Keratinocyte (primary cell): ENCODE results near the gene SMG7. TPM values are rescaled to one million over a fixed set of nuclear protein-coding genes. Genes with fewer than 3 reads are reported as not detected.

ENCODE experiments used
- DNase-seq: peaks from one replicate; pipeline ENCODE4 v3.0.0-alpha.2; 2011; ENCODE audit warnings: low read depth, missing footprints, low spot score
- FAIRE-seq: peaks from 2 replicates; lab custom pipeline; 2011; peaks lifted over from hg19 to GRCh38; lab: Jason Lieb, UNC
- H2AFZ ChIP-seq: 2 replicates; pipeline ENCODE4 v1.6.0; 2012; ENCODE audit warnings: low read length, control low read depth, inconsistent platforms; ENCODE audit not compliant: control insufficient read depth
- H3K27ac ChIP-seq: 2 replicates; pipeline ENCODE4 v1.5.1; 2011; ENCODE audit warnings: low read length; ENCODE audit not compliant: control insufficient read depth, insufficient read depth
- H3K27me3 ChIP-seq: 3 replicates; pipeline ENCODE4 v1.6.0; 2011; ENCODE audit warnings: low read length; ENCODE audit not compliant: control insufficient read depth, insufficient read depth; ENCODE audit errors: extremely low read depth
- H3K36me3 ChIP-seq, 2 experiments: 2 replicates in 1 of 2; 3 replicates in 1 of 2; pipeline ENCODE4 v1.5.1; 2011; ENCODE audit warnings: low read length in 2 of 2, mild to moderate bottlenecking in 1 of 2; ENCODE audit not compliant: control insufficient read depth in 2 of 2, insufficient read depth in 2 of 2; ENCODE audit errors: extremely low read depth in 1 of 2
- H3K4me1 ChIP-seq: 3 replicates; pipeline ENCODE4 v1.5.1; 2011; ENCODE audit warnings: low read length; ENCODE audit not compliant: control insufficient read depth, insufficient read depth; ENCODE audit errors: extremely low read depth
- H3K4me2 ChIP-seq: 3 replicates; pipeline ENCODE4 v1.6.0; 2011; ENCODE audit warnings: low read depth, low read length; ENCODE audit not compliant: control insufficient read depth, insufficient read depth; ENCODE audit errors: extremely low read depth
- H3K4me3 ChIP-seq, 3 experiments: fragments of 200-600 bp in 1 of 3; sonication (generic) in 1 of 3; 2 replicates in 2 of 3; 3 replicates in 1 of 3; pipeline ENCODE4 v1.5.1; 2011 to 2016; ENCODE audit warnings: low read length in 3 of 3, mild to moderate bottlenecking in 3 of 3, control low read depth in 2 of 3, inconsistent platforms in 1 of 3, low read depth in 1 of 3, mixed read lengths in 1 of 3, mixed run types in 1 of 3, moderate library complexity in 1 of 3; ENCODE audit not compliant: control insufficient read depth in 2 of 3, insufficient read depth in 2 of 3; ENCODE audit errors: extremely low read depth in 1 of 3
- H3K79me2 ChIP-seq: 2 replicates; pipeline ENCODE4 v1.6.0; 2012; ENCODE audit warnings: low read length; ENCODE audit not compliant: control insufficient read depth, insufficient read depth
- H3K9ac ChIP-seq: 3 replicates; pipeline ENCODE4 v1.6.0; 2011; ENCODE audit warnings: low read length; ENCODE audit not compliant: control insufficient read depth, insufficient read depth; ENCODE audit errors: extremely low read depth
- H3K9me1 ChIP-seq: 3 replicates; pipeline ENCODE4 v1.6.0; 2011; ENCODE audit warnings: low read length; ENCODE audit not compliant: control insufficient read depth, insufficient read depth; ENCODE audit errors: extremely low read depth
- H3K9me3 ChIP-seq: 2 replicates; pipeline ENCODE4 v1.5.1; 2012; ENCODE audit warnings: low read depth, low read length; ENCODE audit not compliant: control insufficient read depth
- H4K20me1 ChIP-seq: 3 replicates; pipeline ENCODE4 v1.6.0; 2011; ENCODE audit warnings: low read length; ENCODE audit not compliant: control insufficient read depth, insufficient read depth; ENCODE audit errors: extremely low read depth
- CTCF ChIP-seq, 3 experiments: IDR thresholded peaks in 1 of 3; conservative IDR thresholded peaks in 1 of 3; optimal IDR thresholded peaks in 1 of 3; 2 replicates in 2 of 3; 3 replicates in 1 of 3; pipeline versions ENCODE3 to v1.5.1; 2011; ENCODE audit warnings: low read length in 3 of 3, mild to moderate bottlenecking in 3 of 3, moderate library complexity in 2 of 3, control low read depth in 1 of 3, inconsistent platforms in 1 of 3; ENCODE audit not compliant: insufficient read depth in 2 of 3; ENCODE audit errors: extremely low read depth in 1 of 3
- EZH2 ChIP-seq: IDR thresholded peaks from one replicate; pipeline ENCODE4 v1.6.1; 2012; ENCODE audit warnings: inconsistent platforms, mild to moderate bottlenecking, low read length, moderate library complexity
- dilution Hi-C: fragments of 300-500 bp; cut with MboI; formaldehyde crosslinking; loops from one replicate; pipeline ENCODE4 v1.7.0; 2020; ENCODE audit warnings: low sequenced_read_pairs; ENCODE audit not compliant: extremely low pct_ligation_motif_present
- polyA plus RNA-seq, 5 experiments: library from polyadenylated mRNA; depleted of rRNA in 3 of 5; stranded (reverse) in 3 of 5; stranded (forward) in 1 of 5; unstranded in 1 of 5; fragments of >200 nt; gene quantifications; 1 replicate in 1 of 5; 2 replicates in 3 of 5; 3 replicates in 1 of 5; pipeline versions ENCODE4 v1.2.1 to v1.2.3, GENCODE V29; 2011 to 2012; ENCODE audit warnings: missing spikeins in 2 of 5, low read depth in 1 of 5, low replicate concordance in 1 of 5

SMG7 gene
- polyA plus RNA-seq, 1 donor (not counting 4 experiments of a cell fraction or from before 2014, with no cell fraction given), result 38.2 TPM

- no peaks in the 10 kb centered on the region for H3K9me1 ChIP-seq
- H4K20me1 ChIP-seq, result no peaks in the 10 kb centered on the region
- no peaks in the 10 kb centered on the region for H3K9me3 ChIP-seq
- peak overlapping the region; percentile 99 for H3K27ac ChIP-seq
- peaks cover 36% of the 10 kb centered on the region for H3K79me2 ChIP-seq
- H3K36me3 ChIP-seq, result peaks cover 0 to 3% of the 10 kb centered on the region in 2 experiments
- no peaks in the 10 kb centered on the region for H3K27me3 ChIP-seq
- peak overlapping the region; percentile 99 for H3K9ac ChIP-seq
- peak overlapping the region; percentile 97 for H2AFZ ChIP-seq
- dilution Hi-C loops, result no loop called here
- DNase-seq (no peak), FAIRE-seq (no peak)
- peak overlapping the region; percentile 85 for H3K4me2 ChIP-seq
- peak overlapping the region; percentile 88 to 98 (median 91) for H3K4me3 ChIP-seq
- TF ChIP-seq CTCF (optimal IDR thresholded peaks at IDR 0.05 in 1 of 3, IDR thresholded peaks at IDR 0.05 in 1 of 3, conservative IDR thresholded peaks at IDR 0.05 in 1 of 3; ENCODE audit: extremely low read depth in 1 of 3, insufficient read depth in 2 of 3, low read length in 3 of 3) (peak in 1 of 3 experiments; percentile 30), EZH2 (no peak)
- peaks cover 29% of the 10 kb centered on the region for H3K4me1 ChIP-seq
Measured at GRCh38 chr1:183470961-183471742, 1.1 kb upstream of the SMG7 start.

GRCh38 chr1:183471743-183472487, 384 bp upstream of the SMG7 start:
- Histone ChIP-seq H3K27ac (peak overlapping the region; percentile 99), H3K9me3 (no peaks in the 10 kb centered on the region), H3K9me1 (no peaks in the 10 kb centered on the region), H3K27me3 (no peaks in the 10 kb centered on the region), H3K4me3 (peak overlapping the region; percentile 88 to 98 (median 91)), H4K20me1 (no peaks in the 10 kb centered on the region), H3K79me2 (peaks cover 44% of the 10 kb centered on the region), H3K36me3 (peaks cover 0 to 3% of the 10 kb centered on the region in 2 experiments), H3K4me1 (peaks cover 27% of the 10 kb centered on the region), H3K9ac (peak overlapping the region; percentile 99), H3K4me2 (peak overlapping the region; percentile 85), H2AFZ (peak overlapping the region; percentile 97)
- DNase-seq (peak; percentile 76), FAIRE-seq (peak; percentile 23)
- dilution Hi-C loops, result no loop called here
- no peak for TF ChIP-seq EZH2
- TF ChIP-seq CTCF (optimal IDR thresholded peaks at IDR 0.05 in 1 of 3, IDR thresholded peaks at IDR 0.05 in 1 of 3, conservative IDR thresholded peaks at IDR 0.05 in 1 of 3; ENCODE audit: extremely low read depth in 1 of 3, insufficient read depth in 2 of 3, low read length in 3 of 3), result peak in 1 of 3 experiments; percentile 10
